Activated CD8-positive, alpha-beta memory T cell treated with anti-CD3 and anti-CD28 coated beads, Interleukin-2, amount 50 U/mL, for 48 hours (primary cell): Measurements from ENCODE around the gene SPDYC.
"Not testable (repeated sequence)": the region's sequence is repeated elsewhere in the genome, so short reads cannot be mapped to it uniquely, and the experiment has no call there.

Experiments
- DNase-seq: peaks from one replicate; pipeline ENCODE4 v3.0.0-alpha.2; 2020

Gene SPDYC

GRCh38 chr11:65174571-65175010 lies 4.6 kb downstream of the SPDYC start:
- DNase-seq = not testable (repeated sequence)

- DNase-seq = peak; percentile 83
Measured at GRCh38 chr11:65180877-65181568, 11.0 kb downstream of the SPDYC start.

GRCh38 chr11:65181569-65182257 lies 11.7 kb downstream of the SPDYC start, which contains the start of gene CAPN1:
Gene CAPN1 (plus strand): TSS chr11:65181928. CDS start chr11:65182702, 774 bp downstream.
- peak; percentile 85 for DNase-seq

GRCh38 chr11:65182258-65183170 lies 12.5 kb downstream of the SPDYC start:
- DNase-seq = peak; percentile 58

GRCh38 chr11:65183201-65183891 lies 13.3 kb downstream of the SPDYC start:
- no peak for DNase-seq

GRCh38 chr11:65184146-65184545 lies 14.1 kb downstream of the SPDYC start:
- DNase-seq = peak; percentile 45

GRCh38 chr11:65185171-65185570 lies 15.1 kb downstream of the SPDYC start:
- peak; percentile 22 for DNase-seq

- DNase-seq = peak; percentile 52
Measured at GRCh38 chr11:65185869-65186341, 15.9 kb downstream of the SPDYC start.

GRCh38 chr11:65186701-65187100 lies 16.7 kb downstream of the SPDYC start:
- DNase-seq = peak; percentile 42

GRCh38 chr11:65187146-65187675 lies 17.2 kb downstream of the SPDYC start:
- DNase-seq = peak; percentile 40

- DNase-seq = peak; percentile 42
Measured at GRCh38 chr11:65187971-65188461, 18.0 kb downstream of the SPDYC start.

GRCh38 chr11:65188486-65188885 lies 18.5 kb downstream of the SPDYC start:
- peak; percentile 34 for DNase-seq

- DNase-seq = peak; percentile 28
Measured at GRCh38 chr11:65189191-65189590, 19.2 kb downstream of the SPDYC start.

GRCh38 chr11:65194564-65194963 lies 24.5 kb downstream of the SPDYC start:
- DNase-seq = no peak

- peak; percentile 38 for DNase-seq
Measured at GRCh38 chr11:65204143-65204542, 34.1 kb downstream of the SPDYC start.

GRCh38 chr11:65204646-65205601 lies 34.9 kb downstream of the SPDYC start:
- peak; percentile 87 for DNase-seq

- DNase-seq = peak; percentile 48
Measured at GRCh38 chr11:65205602-65205967, 35.6 kb downstream of the SPDYC start.

- DNase-seq = peak; percentile 42
Measured at GRCh38 chr11:65206441-65206841, 36.4 kb downstream of the SPDYC start.

- peak; percentile 42 for DNase-seq
Measured at GRCh38 chr11:65206901-65207300, 36.9 kb downstream of the SPDYC start.

- peak; percentile 46 for DNase-seq
Measured at GRCh38 chr11:65207918-65208784, 38.1 kb downstream of the SPDYC start.
